Putamen (tissue), 1 donor: ENCODE data around the gene LRRC37A.
"Not testable (repeated sequence)": the region's sequence is repeated elsewhere in the genome, so short reads cannot be mapped to it uniquely, and the experiment has no call there.

Source experiments
- DNase-seq: peaks from one replicate; pipeline ENCODE4 v3.0.0-alpha.2; 2016; ENCODE audit warnings: low spot score

The LRRC37A gene

GRCh38 chr17:46294831-46295230 lies at the start of gene LRRC37A:
Gene LRRC37A, plus strand, starts transcription at chr17:46295131. Its CDS starts 3 bp downstream, at chr17:46295134.
- not testable (repeated sequence) for DNase-seq

- DNase-seq = not testable (repeated sequence)
These were observed 45.8 kb upstream of the LRRC37A start for GRCh38 chr17:46249153-46249552.

DNA sequence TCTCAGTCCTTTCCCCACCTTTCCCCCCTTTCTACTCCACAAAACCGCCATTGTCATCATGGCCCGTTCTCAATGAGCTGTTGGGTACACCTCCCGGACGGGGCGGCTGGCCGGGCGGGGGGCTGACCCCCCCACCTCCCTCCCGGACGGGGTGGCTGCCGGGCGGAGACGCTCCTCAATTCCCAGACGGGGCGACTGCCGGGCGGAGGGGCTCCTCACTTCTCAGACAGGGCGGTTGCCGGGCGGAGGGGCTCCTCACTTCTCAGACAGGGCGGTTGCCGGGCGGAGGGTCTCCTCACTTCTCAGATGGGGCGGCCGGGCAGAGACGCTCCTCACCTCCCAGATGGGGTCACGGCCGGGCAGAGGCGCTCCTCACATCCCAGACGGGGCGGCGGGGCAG lies 42.1 kb upstream of the LRRC37A start:
- DNase-seq = not testable (repeated sequence)

- DNase-seq = not testable (repeated sequence)
These were observed 41.2 kb upstream of the LRRC37A start for GRCh38 chr17:46253722-46254121.

DNA sequence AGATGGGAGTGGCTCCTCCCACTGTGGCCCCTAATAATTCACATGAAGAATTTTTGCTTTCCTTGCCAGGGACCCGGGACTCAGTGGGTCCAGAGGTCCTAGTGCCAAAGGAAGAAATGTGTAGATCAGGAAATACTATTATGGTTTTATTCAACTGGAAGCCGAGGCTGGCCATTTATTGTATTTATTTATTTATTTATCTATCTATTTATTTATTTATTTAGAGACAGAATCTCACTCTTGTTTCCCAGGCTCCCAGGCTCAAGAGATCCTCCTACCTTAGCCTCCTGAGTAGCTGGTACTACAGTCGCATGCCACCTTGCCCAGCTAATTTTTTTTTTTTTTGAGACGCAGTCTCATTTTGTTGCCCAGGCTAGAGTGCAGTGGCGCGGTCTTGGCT lies 40.7 kb upstream of the LRRC37A start:
- not testable (repeated sequence) for DNase-seq

- DNase-seq = not testable (repeated sequence)
These were observed 38.6 kb upstream of the LRRC37A start for GRCh38 chr17:46256369-46256768.

GRCh38 chr17:46259845-46260661 lies 34.9 kb upstream of the LRRC37A start:
- not testable (repeated sequence) for DNase-seq

DNA sequence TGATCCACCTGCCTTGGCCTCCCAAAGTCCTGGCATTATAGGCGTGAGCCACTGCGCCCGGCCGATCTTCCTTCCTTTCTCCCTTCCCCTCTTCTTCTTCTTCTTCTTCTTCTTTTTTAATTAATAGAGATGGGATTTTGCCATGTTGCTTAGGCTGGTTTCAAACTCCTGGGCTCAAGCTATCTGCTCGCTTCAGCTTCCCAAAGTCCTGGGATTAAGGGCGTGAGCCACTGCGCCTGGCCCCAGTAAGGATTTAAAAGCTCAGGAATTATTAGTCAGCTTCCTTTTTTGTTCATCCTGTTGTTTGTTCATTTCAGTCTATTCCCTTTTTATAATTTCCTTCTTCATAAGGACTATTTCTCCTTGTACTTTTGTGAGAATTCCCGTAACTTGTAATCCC lies 32.7 kb upstream of the LRRC37A start:
- DNase-seq = no peak

- DNase-seq = no peak
These were observed 30.3 kb upstream of the LRRC37A start for GRCh38 chr17:46264456-46265198.

- DNase-seq = peak; percentile 42
These were observed 28.8 kb upstream of the LRRC37A start for GRCh38 chr17:46266063-46266655.

DNA sequence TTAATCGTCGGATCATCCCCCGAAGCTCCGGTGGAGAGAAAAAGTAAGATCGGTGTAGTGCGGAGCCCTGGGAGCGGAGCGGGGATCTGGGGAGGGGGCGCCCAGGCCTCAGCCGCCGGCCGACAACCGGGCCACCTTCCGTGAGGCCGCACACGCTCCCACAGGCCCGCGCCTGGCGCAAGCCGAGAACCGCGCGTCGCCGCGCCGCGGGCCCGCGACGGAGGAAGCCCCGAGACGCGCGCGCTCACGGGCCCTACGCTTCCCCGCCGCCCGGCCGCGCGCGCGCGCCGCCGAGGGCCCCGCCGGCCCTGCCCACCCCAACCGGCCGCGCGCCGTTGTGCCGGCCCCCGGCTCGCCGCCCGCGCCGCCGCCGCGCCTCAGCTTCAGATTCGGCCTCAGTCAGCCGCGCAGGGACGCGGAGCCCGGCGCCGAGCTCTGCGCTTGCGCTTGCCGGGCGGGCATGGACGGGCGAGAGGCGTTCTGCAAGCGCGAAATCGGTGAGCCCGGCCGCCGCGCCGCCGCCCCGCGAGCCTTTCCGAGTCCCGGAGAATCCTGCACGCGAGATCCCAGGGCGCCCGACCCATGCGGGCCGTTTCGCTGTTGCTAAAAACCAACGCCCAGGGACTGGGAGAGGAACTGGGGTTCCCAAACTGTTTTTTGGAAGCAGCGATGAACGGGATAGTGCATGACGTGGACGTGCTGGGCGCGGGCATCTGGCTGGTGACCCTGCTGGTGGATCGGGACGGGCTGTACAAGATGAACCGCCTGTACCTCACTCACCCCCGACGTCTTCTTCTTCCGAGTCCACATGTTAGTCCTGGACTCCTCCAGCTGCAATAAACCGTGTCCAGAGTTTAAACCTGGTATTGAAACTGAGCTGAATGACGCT lies 28.0 kb upstream of the LRRC37A start:
- DNase-seq = peak; percentile 90

GRCh38 chr17:46270032-46270431 lies 24.9 kb upstream of the LRRC37A start:
- DNase-seq = no peak

DNA sequence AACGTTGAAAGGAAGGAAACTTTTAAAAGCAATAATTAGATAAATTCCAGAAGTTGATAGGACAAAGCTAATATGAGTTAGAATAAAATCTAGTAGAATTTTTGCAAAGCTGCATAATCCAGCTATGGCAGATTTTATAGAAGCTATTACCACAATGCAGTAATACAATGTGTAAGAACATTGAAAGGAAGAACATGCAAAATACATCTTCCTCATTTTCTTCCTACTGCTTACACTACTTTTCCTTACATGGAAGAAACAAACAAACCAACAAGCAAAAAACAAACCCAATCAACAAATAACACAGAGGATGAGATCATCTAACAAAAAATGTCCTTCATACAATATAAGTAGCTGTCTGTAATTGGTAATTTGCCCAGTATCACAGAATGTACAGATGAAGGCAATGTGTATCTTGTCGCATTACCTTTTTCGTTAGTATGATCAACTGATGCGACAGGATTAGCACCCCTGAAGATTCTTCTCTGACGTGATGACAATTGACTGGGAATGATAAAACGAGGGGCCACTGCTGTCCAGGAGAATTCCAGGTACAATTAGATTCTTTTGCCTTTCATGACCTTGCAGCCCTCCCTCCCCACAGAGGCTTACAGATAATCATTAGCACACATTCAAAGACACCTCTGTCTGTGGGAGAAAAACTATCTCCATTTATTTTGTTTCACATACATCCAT lies 21.2 kb upstream of the LRRC37A start:
- DNase-seq = no peak

DNA sequence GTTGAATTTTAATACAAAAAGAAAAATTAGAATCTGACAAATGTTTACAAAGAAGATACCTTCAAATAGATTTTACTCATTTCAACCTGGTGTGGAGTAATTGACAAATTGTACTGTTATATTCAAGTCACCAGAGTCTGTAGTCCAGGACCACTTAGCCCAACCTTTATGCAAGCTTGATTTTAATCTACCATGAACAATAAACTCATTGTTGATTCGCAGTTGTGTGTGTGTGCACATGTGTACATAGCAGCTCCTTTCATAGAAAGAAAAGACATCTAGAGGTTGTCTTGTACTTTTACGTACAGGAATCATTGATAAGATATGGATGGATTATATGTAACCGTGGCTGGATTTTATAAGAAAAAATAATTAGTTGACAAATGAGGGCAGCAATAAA lies 20.7 kb upstream of the LRRC37A start:
- no peak for DNase-seq

DNA sequence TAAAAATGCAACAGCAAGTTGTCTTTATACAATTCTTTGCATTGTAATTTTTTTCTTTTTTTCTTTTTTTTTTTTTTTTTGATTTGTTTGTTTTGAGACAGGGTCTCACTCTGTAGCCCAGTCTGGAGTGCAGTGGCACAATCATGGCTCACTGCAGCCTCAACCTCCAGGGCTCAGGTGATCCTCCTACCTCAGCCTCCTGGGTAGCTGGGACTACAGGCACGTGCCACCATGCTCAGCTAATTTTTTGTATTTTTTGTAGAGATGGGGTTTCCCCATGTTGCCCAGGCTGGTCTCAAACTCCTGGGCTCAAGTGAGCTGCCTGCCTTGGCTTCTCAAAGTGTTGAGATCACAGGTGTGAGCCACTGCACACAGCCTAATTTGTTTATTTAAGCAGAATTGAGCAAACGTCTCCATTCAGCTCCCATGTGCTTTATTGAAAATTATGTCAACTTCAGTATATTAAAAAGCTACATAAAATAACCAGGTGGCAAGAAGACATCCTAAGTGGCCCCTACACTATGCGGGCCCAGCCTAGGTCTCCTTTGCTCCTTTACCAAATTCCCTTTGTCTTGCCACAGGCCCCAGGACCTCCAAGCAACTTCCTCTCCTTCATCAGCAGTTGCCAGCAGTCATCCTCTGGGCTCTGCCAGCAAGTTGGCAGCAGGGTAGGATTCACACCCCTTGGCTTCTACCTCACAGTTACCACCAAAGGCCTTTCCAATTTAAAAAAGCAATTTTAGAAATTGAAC lies 18.0 kb upstream of the LRRC37A start:
- DNase-seq = not testable (repeated sequence)

DNA sequence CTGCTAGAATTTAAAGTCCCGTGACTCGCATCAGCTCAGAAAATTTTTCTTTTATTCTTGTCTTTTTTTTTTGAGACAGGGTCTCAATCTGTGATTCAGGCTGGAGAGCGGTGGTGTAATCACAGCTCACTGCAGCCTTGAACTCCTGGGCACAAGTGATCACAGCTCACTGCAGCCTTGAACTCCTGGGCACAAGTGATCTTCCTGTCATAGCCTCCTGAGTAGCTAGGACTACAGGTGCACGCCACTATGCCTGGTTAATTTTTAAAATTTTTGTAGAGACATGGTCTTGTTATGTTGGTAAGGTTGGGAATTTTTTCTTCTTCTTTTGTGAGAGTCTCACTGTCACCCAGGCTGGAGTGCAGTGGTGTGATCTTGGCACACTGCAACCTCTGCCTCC lies 13.6 kb upstream of the LRRC37A start:
- DNase-seq = not testable (repeated sequence)

- not testable (repeated sequence) for DNase-seq
These were observed 12.3 kb upstream of the LRRC37A start for GRCh38 chr17:46282635-46283034.

DNA sequence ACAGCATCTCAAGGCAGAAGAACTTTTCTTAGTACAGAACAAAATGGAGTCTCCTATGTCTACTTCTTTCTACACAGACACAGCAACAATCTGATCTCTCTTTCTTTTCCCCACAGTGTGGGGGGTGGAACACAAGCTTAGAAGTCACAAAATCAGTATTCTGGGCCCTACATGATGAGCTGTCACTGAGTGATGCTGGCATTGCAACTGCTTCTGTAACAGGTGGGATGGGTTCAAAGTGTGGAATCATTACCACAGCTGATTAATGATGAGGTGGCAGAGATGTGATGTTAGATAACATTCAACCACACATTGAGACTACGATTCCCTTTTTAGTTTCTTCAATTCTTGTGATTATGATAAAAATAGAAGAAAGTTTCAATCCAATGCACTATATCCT lies 10.5 kb upstream of the LRRC37A start:
- not testable (repeated sequence) for DNase-seq

- DNase-seq = not testable (repeated sequence)
These were observed 9.4 kb upstream of the LRRC37A start for GRCh38 chr17:46285500-46285899.

GRCh38 chr17:46286764-46287221 lies 8.1 kb upstream of the LRRC37A start:
- peak; percentile 87 for DNase-seq
